Activated CD4-positive, alpha-beta T cell treated with anti-CD3 and anti-CD28 coated beads for 24 hours (primary cell): ENCODE data around the gene GCK.
"Not testable (repeated sequence)": the region's sequence is repeated elsewhere in the genome, so short reads cannot be mapped to it uniquely, and the experiment has no call there.

Experiments
- DNase-seq, 2 donors: peaks; one replicate each; pipeline ENCODE4 v3.0.0-alpha.2; 2020; ENCODE audit warnings: low read depth in 2 of 2

GCK gene

GRCh38 chr7:44180631-44181030, 8.6 kb downstream of the GCK start:
- DNase-seq: no peak

- DNase-seq: no peak
Measured at GRCh38 chr7:44177570-44178131, 11.6 kb downstream of the GCK start.

- DNase-seq: no peak
Measured at GRCh38 chr7:44176486-44176885, 12.8 kb downstream of the GCK start.

- DNase-seq: no peak
Measured at GRCh38 chr7:44175730-44176129, 13.5 kb downstream of the GCK start.

GRCh38 chr7:44174694-44174948, 14.6 kb downstream of the GCK start:
- DNase-seq: not testable (repeated sequence)

- no peak for DNase-seq
Measured at GRCh38 chr7:44173911-44174693, 15.1 kb downstream of the GCK start.

- DNase-seq: no peak
Measured at GRCh38 chr7:44172803-44173424, 16.3 kb downstream of the GCK start.

- DNase-seq: no peak
Measured at GRCh38 chr7:44172352-44172751, 16.9 kb downstream of the GCK start.

- not testable (repeated sequence) for DNase-seq
Measured at GRCh38 chr7:44171901-44172300, 17.3 kb downstream of the GCK start.

- no peak for DNase-seq
Measured at GRCh38 chr7:44167920-44168319, 21.3 kb downstream of the GCK start.

GRCh38 chr7:44163591-44163990, 25.6 kb downstream of the GCK start:
- no peak for DNase-seq

- DNase-seq: no peak
Measured at GRCh38 chr7:44162785-44163395, 26.3 kb downstream of the GCK start.

GRCh38 chr7:44162179-44162578, 27.1 kb downstream of the GCK start:
- no peak for DNase-seq

GRCh38 chr7:44161371-44161770, 27.9 kb downstream of the GCK start:
- no peak for DNase-seq

- DNase-seq: no peak
Measured at GRCh38 chr7:44159824-44160630, 29.2 kb downstream of the GCK start.

GRCh38 chr7:44158873-44159631, 30.2 kb downstream of the GCK start:
- no peak for DNase-seq

- no peak for DNase-seq
Measured at GRCh38 chr7:44158096-44158872, 31.0 kb downstream of the GCK start.

- no peak for DNase-seq
Measured at GRCh38 chr7:44157116-44158080, 31.8 kb downstream of the GCK start.

GRCh38 chr7:44156453-44157010, 32.7 kb downstream of the GCK start:
- DNase-seq: no peak
